GM23338 (cell line): Measurements from ENCODE around the gene KRTAP10-1. TPM values are rescaled to one million over a fixed set of nuclear protein-coding genes. Genes with fewer than 3 reads are reported as not detected.
A peak's percentile ranks its signal among the peaks of the same experiment; 100 is the strongest.

Experiments
- ATAC-seq: fragments of 200-7000 bp; cut with Tn5 transposase; 3 replicates; pipeline ENCODE4 v1.9.1; 2020
- DNase-seq: peaks from one replicate; pipeline ENCODE4 v3.0.0-alpha.2; 2015; ENCODE audit warnings: low spot score
- H2AFZ ChIP-seq: fragments of 200-600 bp; sonication (generic); 2 replicates; pipeline ENCODE4 v1.8.0; 2016; ENCODE audit warnings: antibody characterized with exemption, mild to moderate bottlenecking, moderate library complexity
- H3F3A ChIP-seq: fragments of 200-600 bp; sonication (generic); replicated peaks from 2 replicates; pipeline ENCODE4 v1.8.0; 2017; ENCODE audit warnings: antibody characterized with exemption, mixed run types, low read depth
- H3K27ac ChIP-seq: fragments of 200-600 bp; sonication (generic); 2 replicates; pipeline ENCODE4 v1.6.1; 2016; ENCODE audit warnings: low read depth
- H3K27me3 ChIP-seq: fragments of 200-600 bp; sonication (generic); 2 replicates; pipeline ENCODE4 v1.8.0; 2016; ENCODE audit warnings: mild to moderate bottlenecking, mixed run types, moderate library complexity; ENCODE audit not compliant: insufficient read depth
- H3K36me3 ChIP-seq: fragments of 200-600 bp; sonication (generic); 2 replicates; pipeline ENCODE4 v1.8.0; 2016; ENCODE audit warnings: mild to moderate bottlenecking; ENCODE audit not compliant: insufficient read depth
- H3K4me1 ChIP-seq: fragments of 200-600 bp; sonication (generic); 2 replicates; pipeline ENCODE4 v1.8.0; 2016; ENCODE audit warnings: mild to moderate bottlenecking, moderate library complexity; ENCODE audit not compliant: insufficient read depth
- H3K4me2 ChIP-seq: fragments of 200-600 bp; sonication (generic); 2 replicates; pipeline ENCODE4 v1.7.1; 2017; ENCODE audit warnings: mixed run types
- H3K4me3 ChIP-seq: fragments of 200-600 bp; sonication (generic); 2 replicates; pipeline ENCODE4 v1.6.1; 2016; ENCODE audit warnings: mixed run types
- H3K79me2 ChIP-seq: fragments of 200-600 bp; sonication (generic); replicated peaks from 2 replicates; pipeline ENCODE4 v1.8.0; 2017; ENCODE audit warnings: mild to moderate bottlenecking; ENCODE audit not compliant: insufficient read depth
- H3K9me2 ChIP-seq: fragments of 200-600 bp; sonication (generic); 2 replicates; pipeline ENCODE4 v1.8.0; 2017; ENCODE audit not compliant: insufficient read depth
- H4K20me1 ChIP-seq: fragments of 200-600 bp; sonication (generic); replicated peaks from 2 replicates; pipeline ENCODE4 v1.8.0; 2017; ENCODE audit warnings: mild to moderate bottlenecking; ENCODE audit not compliant: insufficient read depth
- H3K27ac Mint-ChIP-seq: 2 replicates; pipeline ENCODE4 v1.8.0; 2020; ENCODE audit warnings: inconsistent platforms, mild to moderate bottlenecking, moderate library complexity, mixed read lengths
- H3K27me3 Mint-ChIP-seq: 3 replicates; pipeline ENCODE4 v1.8.0; 2022; ENCODE audit warnings: low read depth, mild to moderate bottlenecking, moderate library complexity, mixed read lengths, inconsistent platforms; ENCODE audit not compliant: insufficient read depth, poor library complexity
- H3K36me3 Mint-ChIP-seq: 3 replicates; pipeline ENCODE4 v1.8.0; 2021; ENCODE audit warnings: low read depth, mild to moderate bottlenecking, inconsistent platforms, moderate library complexity, mixed read lengths
- H3K4me1 Mint-ChIP-seq: 3 replicates; pipeline ENCODE4 v1.8.0; 2020; ENCODE audit warnings: mild to moderate bottlenecking, inconsistent platforms, mixed read lengths
- H3K4me3 Mint-ChIP-seq: 3 replicates; pipeline ENCODE4 v1.8.0; 2021; ENCODE audit warnings: moderate library complexity, mild to moderate bottlenecking, inconsistent platforms, mixed read lengths
- H3K9me3 Mint-ChIP-seq: 3 replicates; pipeline ENCODE4 v1.8.0; 2020; ENCODE audit warnings: moderate library complexity, mild to moderate bottlenecking, inconsistent platforms, mixed read lengths
- CREB1 ChIP-seq: fragments of 250-450 bp; sonication (Bioruptor Pico); IDR thresholded peaks from 2 replicates; pipeline ENCODE4 v1.5.0; 2020; ENCODE audit warnings: low read depth, mild to moderate bottlenecking, moderate library complexity
- CTCF ChIP-seq, 2 experiments: fragments of 200-600 bp in 1 of 2; sonication (generic) in 1 of 2; conservative IDR thresholded peaks; 2 replicates each; pipeline versions ENCODE4 v1.5.1 to v1.6.1; 2016 to 2017; ENCODE audit warnings: antibody characterized with exemption in 2 of 2, low read depth in 2 of 2, mild to moderate bottlenecking in 2 of 2, moderate library complexity in 1 of 2
- ETS1 ChIP-seq: IDR thresholded peaks from 2 replicates; pipeline ENCODE4 v1.6.1; 2016; ENCODE audit warnings: antibody characterized with exemption
- EZH2 ChIP-seq: fragments of 200-600 bp; sonication (generic); IDR thresholded peaks from one replicate; pipeline ENCODE4 v1.8.0; 2017; ENCODE audit warnings: antibody characterized with exemption, mild to moderate bottlenecking, low read depth; ENCODE audit not compliant: unreplicated experiment
- EZH2phosphoT487 ChIP-seq: fragments of 200-600 bp; sonication (generic); IDR thresholded peaks from one replicate; pipeline ENCODE4 v1.8.1; 2018; ENCODE audit warnings: antibody characterized with exemption; ENCODE audit not compliant: unreplicated experiment
- JUNB ChIP-seq: IDR thresholded peaks from one replicate; pipeline ENCODE4 v1.6.1; 2016; ENCODE audit warnings: antibody characterized with exemption; ENCODE audit not compliant: unreplicated experiment
- NANOG ChIP-seq: IDR thresholded peaks from 2 replicates; pipeline ENCODE4 v1.6.1; 2016; ENCODE audit warnings: antibody characterized with exemption, borderline replicate concordance
- POLR2AphosphoS5 ChIP-seq: IDR thresholded peaks from 2 replicates; pipeline ENCODE4 v1.6.1; 2016; ENCODE audit warnings: antibody characterized with exemption, low read depth
- REST ChIP-seq: IDR thresholded peaks from one replicate; pipeline ENCODE4 v1.6.1; 2018; ENCODE audit warnings: antibody characterized with exemption; ENCODE audit not compliant: unreplicated experiment
- STAT1 ChIP-seq: IDR thresholded peaks from one replicate; pipeline ENCODE4 v1.6.1; 2016; ENCODE audit warnings: antibody characterized with exemption; ENCODE audit not compliant: unreplicated experiment
- ZNF114 ChIP-seq: fragments of 250-450 bp; sonication (Bioruptor Pico); IDR thresholded peaks from 2 replicates; pipeline ENCODE4 v1.5.0; 2020; ENCODE audit warnings: mild to moderate bottlenecking, moderate library complexity
- ZNF331 ChIP-seq: fragments of 250-450 bp; sonication (Bioruptor Pico); IDR thresholded peaks from 2 replicates; pipeline ENCODE4 v1.5.0; 2020; ENCODE audit warnings: low read depth, mild to moderate bottlenecking, moderate library complexity
- ZNF462 ChIP-seq: fragments of 250-450 bp; sonication (Bioruptor Pico); IDR thresholded peaks from 2 replicates; pipeline ENCODE4 v1.5.0; 2020; ENCODE audit warnings: mild to moderate bottlenecking, moderate library complexity
- polyA plus RNA-seq: library from polyadenylated mRNA; unstranded; fragments of >200 nt; fragmentation: Nextera tagmentation; extraction: Ambion mirVana; gene quantifications from 2 replicates; pipeline ENCODE4 v1.2.1, GENCODE V29; 2016
- total RNA-seq: library from RNA; depleted of rRNA; stranded (reverse); fragments of >200 nt; shearing (Covaris generic); gene quantifications from 2 replicates; pipeline ENCODE4 v1.2.3, GENCODE V29; 2014

The KRTAP10-1 gene
- total and polyA plus RNA-seq, 2 experiments from 2014 or later, result not detected

- peak overlapping the region; percentile 38; the same call in 1 of the 2 replicates for H2AFZ ChIP-seq
- H3K4me1 ChIP-seq, result no peaks in the 10 kb centered on the region
- no peak overlapping the region for H3K27ac ChIP-seq
- no peak overlapping the region for H3K4me3 Mint-ChIP-seq
- no peaks in the 10 kb centered on the region for H4K20me1 ChIP-seq
- DNase-seq (no peak), ATAC-seq (no peak)
- H3K27me3 Mint-ChIP-seq, result peaks cover 13% of the 10 kb centered on the region
- no peak overlapping the region for H3K4me2 ChIP-seq
- TF ChIP-seq POLR2AphosphoS5 (no peak), EZH2phosphoT487 (no peak), ZNF114 (CRISPR knock-in tag) (no peak), EZH2 (no peak), REST (no peak), STAT1 (no peak), CREB1 (CRISPR knock-in tag) (no peak), JUNB (no peak), ZNF462 (no peak), ETS1 (no peak), NANOG (no peak), CTCF (conservative IDR thresholded peaks at IDR 0.05; ENCODE audit: low read depth in 2 of 2) (no peak), ZNF331 (no peak)
- H3K4me3 ChIP-seq, result no peak overlapping the region
- no peak overlapping the region for H3K27ac Mint-ChIP-seq
- no peaks in the 10 kb centered on the region for H3F3A ChIP-seq
- H3K4me1 Mint-ChIP-seq, result no peaks in the 10 kb centered on the region; the same call in 2 of the 3 replicates
- H3K27me3 ChIP-seq, result no peaks in the 10 kb centered on the region
- H3K36me3 ChIP-seq, result no peaks in the 10 kb centered on the region
- H3K79me2 ChIP-seq, result no peaks in the 10 kb centered on the region
- peaks cover 4% of the 10 kb centered on the region; the same call in 2 of the 3 replicates for H3K36me3 Mint-ChIP-seq
- H3K9me3 Mint-ChIP-seq, result peaks cover 25% of the 10 kb centered on the region
- H3K9me2 ChIP-seq, result no peaks in the 10 kb centered on the region
Observed at GRCh38 chr21:44568667-44569556, 28.9 kb upstream of the KRTAP10-1 start.
